Endothelial cell of umbilical vein (primary cell): ENCODE results near the gene MUL1.

Experiments
- CTCF ChIP-seq, 2 donors: IDR thresholded peaks; 1 replicate in 1 of 2; 2 replicates in 1 of 2; pipeline ENCODE4 v1.5.1; 2011; ENCODE audit warnings: low read length in 2 of 2, mild to moderate bottlenecking in 2 of 2, moderate library complexity in 2 of 2, control low read depth in 1 of 2, inconsistent platforms in 1 of 2, low read depth in 1 of 2; ENCODE audit not compliant: insufficient read depth in 1 of 2; ENCODE audit errors: extremely low read depth in 1 of 2
- EZH2 ChIP-seq: IDR thresholded peaks from 2 replicates; pipeline ENCODE4 v1.6.1; 2012; ENCODE audit warnings: borderline replicate concordance, low read depth, mild to moderate bottlenecking, moderate library complexity, low read length, inconsistent platforms; ENCODE audit not compliant: severe bottlenecking
- FOS ChIP-seq: IDR thresholded peaks from 2 replicates; pipeline ENCODE4 v1.6.1; 2011; ENCODE audit warnings: mild to moderate bottlenecking, low read length, moderate library complexity, borderline replicate concordance; ENCODE audit not compliant: insufficient read depth
- GATA2 ChIP-seq: IDR thresholded peaks from 2 replicates; pipeline ENCODE4 v1.7.0; 2011; ENCODE audit warnings: low read depth, mild to moderate bottlenecking, moderate library complexity, mixed read lengths, low read length; ENCODE audit not compliant: insufficient read length, insufficient read depth
- JUN ChIP-seq: IDR thresholded peaks from 2 replicates; pipeline ENCODE4 v1.6.1; 2011; ENCODE audit warnings: borderline replicate concordance, low read depth; ENCODE audit not compliant: insufficient read length, insufficient read depth
- MAX ChIP-seq: IDR thresholded peaks from 2 replicates; pipeline ENCODE4 v1.6.1; 2011; ENCODE audit not compliant: insufficient read depth, insufficient read length
- MYC ChIP-seq: IDR thresholded peaks from one replicate; pipeline ENCODE4 v1.6.1; 2011; ENCODE audit warnings: mild to moderate bottlenecking, low read depth, low read length
- POLR2A ChIP-seq: IDR thresholded peaks from 2 replicates; pipeline ENCODE4 v1.6.1; 2012; ENCODE audit warnings: low read depth, mild to moderate bottlenecking, control low read depth, low read length
- POLR2AphosphoS5 ChIP-seq: IDR thresholded peaks from 2 replicates; pipeline ENCODE4 v1.6.1; 2012; ENCODE audit warnings: low read depth, mild to moderate bottlenecking, control low read depth, low read length, moderate library complexity; ENCODE audit not compliant: insufficient read depth

- TF ChIP-seq EZH2 (no peak), POLR2AphosphoS5 (no peak), FOS (no peak), CTCF (IDR thresholded peaks at IDR 0.05; ENCODE audit: extremely low read depth in 1 of 2, insufficient read depth in 1 of 2, low read depth in 1 of 2, low read length in 2 of 2) (no peak), MYC (no peak), POLR2A (no peak), JUN (no peak), MAX (no peak), GATA2 (peak; percentile 26)
Measured at GRCh38 chr1:20530306-20530705, 22.4 kb upstream of the MUL1 start.
